Activated CD8-positive, alpha-beta memory T cell treated with anti-CD3 and anti-CD28 coated beads, Interleukin-2, amount 10 ng/mL, durations not matched to agents 7 days and 5 days (primary cell): Measurements from ENCODE around the gene SPINT1. TPM values are rescaled to one million over a fixed set of nuclear protein-coding genes. Genes with fewer than 3 reads are reported as not detected.

Experiments used
- ATAC-seq: fragments of 150-1000 bp; cut with Tn5 transposase; one replicate; pipeline ENCODE4 v1.10.0; 2021; ENCODE audit warnings: moderate library complexity
- CTCF ChIA-PET: fragments of 350-600 bp; sonication (Branson Sonifier 250); formaldehyde crosslinking; loops from one replicate; lab custom pipeline; 2021; ENCODE audit warnings: antibody characterized with exemption; lab: Charles Lee
- DNase-seq: peaks from one replicate; pipeline ENCODE4 v3.0.0-alpha.2; 2020
- H3K27ac Mint-ChIP-seq: one replicate; pipeline ENCODE4 v1.8.0; 2021; ENCODE audit warnings: mild to moderate bottlenecking, mixed read lengths
- H3K27me3 Mint-ChIP-seq: one replicate; pipeline ENCODE4 v1.8.0; 2021; ENCODE audit warnings: mixed read lengths
- H3K36me3 Mint-ChIP-seq: one replicate; pipeline ENCODE4 v1.8.0; 2021; ENCODE audit warnings: mild to moderate bottlenecking, mixed read lengths
- H3K4me1 Mint-ChIP-seq: one replicate; pipeline ENCODE4 v1.8.0; 2021; ENCODE audit warnings: mixed read lengths
- H3K4me3 Mint-ChIP-seq: one replicate; pipeline ENCODE4 v1.8.0; 2021; ENCODE audit warnings: mild to moderate bottlenecking, moderate library complexity, mixed read lengths
- H3K9me3 Mint-ChIP-seq: one replicate; pipeline ENCODE4 v1.8.0; 2022; ENCODE audit warnings: low read depth, mixed read lengths
- total RNA-seq, 2 experiments: library from RNA; stranded (reverse); gene quantifications; one replicate each; pipeline ENCODE4 v1.2.3, GENCODE V29; 2021

SPINT1 gene
- total RNA-seq, 2 experiments from 2014 or later, result 3.7 to 4.0 TPM

- peaks cover 2% of the 10 kb centered on the region for H3K27me3 Mint-ChIP-seq
- no peaks in the 10 kb centered on the region for H3K9me3 Mint-ChIP-seq
- H3K36me3 Mint-ChIP-seq, result peaks cover 7% of the 10 kb centered on the region
- DNase-seq, result no peak
- no peak overlapping the region for H3K4me3 Mint-ChIP-seq
- no peaks in the 10 kb centered on the region for H3K4me1 Mint-ChIP-seq
- ATAC-seq, result no peak
- no peak overlapping the region for H3K27ac Mint-ChIP-seq
- CTCF ChIA-PET, result interaction anchor here (2.9 kb wide), 1 partner anchor 44 kb away, joined by 10 read pairs; no protein-coding TSS in a partner anchor
These were observed 28.7 kb upstream of the SPINT1 start for GRCh38 chr15:40815042-40815698.

- ATAC-seq, result no peak
- Mint-ChIP-seq H3K27me3 (peaks cover 6% of the 10 kb centered on the region), H3K9me3 (no peaks in the 10 kb centered on the region), H3K4me1 (peaks cover 3% of the 10 kb centered on the region), H3K27ac (no peak overlapping the region), H3K36me3 (peaks cover 2% of the 10 kb centered on the region), H3K4me3 (no peak overlapping the region)
- DNase-seq, result no peak
- CTCF ChIA-PET, result interaction anchor here (0.6 kb wide), 1 partner anchor 39 kb away, joined by 3 read pairs; no protein-coding TSS in a partner anchor
These were observed 24.8 kb upstream of the SPINT1 start for GRCh38 chr15:40819048-40819447.

GRCh38 chr15:40821195-40821594 lies 22.7 kb upstream of the SPINT1 start:
- ATAC-seq (no peak), DNase-seq (no peak)
- H3K27ac Mint-ChIP-seq, result no peak overlapping the region
- H3K4me1 Mint-ChIP-seq, result peaks cover 4% of the 10 kb centered on the region
- H3K4me3 Mint-ChIP-seq, result no peak overlapping the region
- CTCF ChIA-PET, result no interaction called here
- no peaks in the 10 kb centered on the region for H3K36me3 Mint-ChIP-seq
- H3K27me3 Mint-ChIP-seq, result peaks cover 11% of the 10 kb centered on the region
- no peaks in the 10 kb centered on the region for H3K9me3 Mint-ChIP-seq

GRCh38 chr15:40823572-40824343 lies 20.1 kb upstream of the SPINT1 start:
- no peak overlapping the region for H3K4me3 Mint-ChIP-seq
- no peak for ATAC-seq
- H3K9me3 Mint-ChIP-seq, result no peaks in the 10 kb centered on the region
- no peak for DNase-seq
- no peak overlapping the region for H3K27ac Mint-ChIP-seq
- H3K36me3 Mint-ChIP-seq, result no peaks in the 10 kb centered on the region
- H3K4me1 Mint-ChIP-seq, result peaks cover 4% of the 10 kb centered on the region
- CTCF ChIA-PET, result interaction anchor here (1.0 to 1.2 kb wide), 3 partner anchors 34 to 35 kb away, joined by 3 read pairs; no protein-coding TSS in a partner anchor
- peaks cover 14% of the 10 kb centered on the region for H3K27me3 Mint-ChIP-seq

GRCh38 chr15:40825661-40826422 lies 18.0 kb upstream of the SPINT1 start:
- no peaks in the 10 kb centered on the region for H3K9me3 Mint-ChIP-seq
- CTCF ChIA-PET, result no interaction called here
- H3K27me3 Mint-ChIP-seq, result peaks cover 14% of the 10 kb centered on the region
- H3K4me3 Mint-ChIP-seq, result no peak overlapping the region
- no peak for DNase-seq
- ATAC-seq, result no peak
- H3K36me3 Mint-ChIP-seq, result no peaks in the 10 kb centered on the region
- H3K4me1 Mint-ChIP-seq, result peaks cover 4% of the 10 kb centered on the region
- H3K27ac Mint-ChIP-seq, result no peak overlapping the region

GRCh38 chr15:40826423-40827075 lies 17.3 kb upstream of the SPINT1 start:
- no peaks in the 10 kb centered on the region for H3K36me3 Mint-ChIP-seq

GRCh38 chr15:40828447-40829036 lies 15.3 kb upstream of the SPINT1 start, which contains the start of gene PPP1R14D:
Gene PPP1R14D (minus strand): TSS chr15:40828708. CDS start chr15:40828641, 67 bp downstream.
- CTCF ChIA-PET, result interaction anchor here (1.0 to 1.5 kb wide), 3 partner anchors 11 to 309 kb away, joined by 3 to 6 read pairs (median 5); partner anchors contain the start of gene VPS18
- Mint-ChIP-seq H3K36me3 (no peaks in the 10 kb centered on the region), H3K4me3 (no peak within 1 kb of the TSS), H3K27ac (no peak within 1 kb of the TSS), H3K9me3 (no peaks in the 10 kb centered on the region), H3K4me1 (peaks cover 4% of the 10 kb centered on the region), H3K27me3 (peaks cover 12% of the 10 kb centered on the region)
- DNase-seq (no peak), ATAC-seq (no peak)

More at GRCh38 chr15:40826423-40827075, 17.3 kb upstream of the SPINT1 start:
- CTCF ChIA-PET, result no interaction called here
- no peak overlapping the region for H3K27ac Mint-ChIP-seq
- no peak for ATAC-seq
- H3K27me3 Mint-ChIP-seq, result peaks cover 12% of the 10 kb centered on the region
- DNase-seq, result no peak
- H3K4me1 Mint-ChIP-seq, result peaks cover 4% of the 10 kb centered on the region
- no peak overlapping the region for H3K4me3 Mint-ChIP-seq
- no peaks in the 10 kb centered on the region for H3K9me3 Mint-ChIP-seq

GRCh38 chr15:40829115-40829514 lies 14.7 kb upstream of the SPINT1 start:
- peaks cover 10% of the 10 kb centered on the region for H3K27me3 Mint-ChIP-seq
- ATAC-seq (no peak), DNase-seq (no peak)
- no peak overlapping the region for H3K4me3 Mint-ChIP-seq
- H3K27ac Mint-ChIP-seq, result no peak overlapping the region
- H3K9me3 Mint-ChIP-seq, result no peaks in the 10 kb centered on the region
- CTCF ChIA-PET, result interaction anchor here (0.7 kb wide), 1 partner anchor 17 kb away, joined by 3 read pairs; no protein-coding TSS in a partner anchor
- peaks cover under 1% of the 10 kb centered on the region for H3K4me1 Mint-ChIP-seq
- no peaks in the 10 kb centered on the region for H3K36me3 Mint-ChIP-seq

- no peak for ATAC-seq
- Mint-ChIP-seq H3K4me3 (no peak overlapping the region), H3K9me3 (no peaks in the 10 kb centered on the region), H3K27me3 (peaks cover 8% of the 10 kb centered on the region), H3K27ac (no peak overlapping the region), H3K4me1 (no peaks in the 10 kb centered on the region), H3K36me3 (no peaks in the 10 kb centered on the region)
- DNase-seq, result no peak
- CTCF ChIA-PET, result no interaction called here
These were observed 13.0 kb upstream of the SPINT1 start for GRCh38 chr15:40830884-40831283.

GRCh38 chr15:40831861-40832260 lies 12.0 kb upstream of the SPINT1 start:
- Mint-ChIP-seq H3K36me3 (no peaks in the 10 kb centered on the region), H3K27me3 (peaks cover 3% of the 10 kb centered on the region), H3K9me3 (no peaks in the 10 kb centered on the region), H3K4me1 (no peaks in the 10 kb centered on the region), H3K4me3 (no peak overlapping the region), H3K27ac (no peak overlapping the region)
- ATAC-seq, result no peak
- no peak for DNase-seq
- CTCF ChIA-PET, result interaction anchor here (1.0 kb wide), 1 partner anchor 27 kb away, joined by 3 read pairs; no protein-coding TSS in a partner anchor

GRCh38 chr15:40832903-40833302 lies 10.9 kb upstream of the SPINT1 start:
- Mint-ChIP-seq H3K4me3 (no peak overlapping the region), H3K36me3 (no peaks in the 10 kb centered on the region), H3K9me3 (no peaks in the 10 kb centered on the region), H3K4me1 (no peaks in the 10 kb centered on the region), H3K27me3 (peaks cover 3% of the 10 kb centered on the region), H3K27ac (no peak overlapping the region)
- ATAC-seq (no peak), DNase-seq (no peak)
- CTCF ChIA-PET, result interaction anchor here (0.9 to 1.0 kb wide), 2 partner anchors 25 to 26 kb away, joined by 3 read pairs; no protein-coding TSS in a partner anchor

- ATAC-seq, result no peak
- CTCF ChIA-PET, result interaction anchor here (0.6 to 0.9 kb wide), 3 partner anchors 8 to 23 kb away, joined by 3 to 4 read pairs (median 4); partner anchors contain the start of gene SPINT1
- no peaks in the 10 kb centered on the region for H3K36me3 Mint-ChIP-seq
- H3K4me3 Mint-ChIP-seq, result no peak overlapping the region
- no peak overlapping the region for H3K27ac Mint-ChIP-seq
- no peaks in the 10 kb centered on the region for H3K9me3 Mint-ChIP-seq
- no peaks in the 10 kb centered on the region for H3K4me1 Mint-ChIP-seq
- H3K27me3 Mint-ChIP-seq, result no peaks in the 10 kb centered on the region
- no peak for DNase-seq
These were observed 7.8 kb upstream of the SPINT1 start for GRCh38 chr15:40836020-40836419.
